ENCODE results near the gene MICALL2. TPM values are rescaled to one million over a fixed set of nuclear protein-coding genes. Genes with fewer than 3 reads are reported as not detected.

MICALL2 gene
- total RNA-seq, 1 donor from 2014 or later = 8.1 TPM

DNA sequence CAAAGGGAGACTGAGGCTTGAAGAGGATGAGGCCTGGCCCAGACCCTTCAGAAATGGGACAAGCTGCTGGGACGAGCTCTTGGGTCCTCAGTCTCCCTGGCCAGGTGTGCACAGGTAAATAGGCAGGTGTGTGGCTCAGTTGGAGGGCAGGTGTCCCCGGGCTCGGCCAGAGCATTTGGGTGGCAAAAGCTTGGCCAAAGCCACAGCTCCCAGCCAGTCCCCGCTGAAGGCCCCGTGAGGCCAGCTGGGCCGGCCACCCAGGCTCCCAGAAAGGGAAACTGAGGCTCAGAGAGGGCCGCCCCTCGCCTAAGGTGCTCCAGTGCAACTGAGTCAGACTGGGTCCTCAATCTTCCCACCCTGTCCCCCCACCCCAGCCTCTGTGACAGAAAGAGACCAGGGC is 37.3 kb downstream of the MICALL2 start:
- DNase-seq (ENCODE audit: low read depth) = no peak
- H3K4me3 ChIP-seq (ENCODE audit: low read depth, low read length) = no peak overlapping the region
- TF ChIP-seq, protein P1, sequence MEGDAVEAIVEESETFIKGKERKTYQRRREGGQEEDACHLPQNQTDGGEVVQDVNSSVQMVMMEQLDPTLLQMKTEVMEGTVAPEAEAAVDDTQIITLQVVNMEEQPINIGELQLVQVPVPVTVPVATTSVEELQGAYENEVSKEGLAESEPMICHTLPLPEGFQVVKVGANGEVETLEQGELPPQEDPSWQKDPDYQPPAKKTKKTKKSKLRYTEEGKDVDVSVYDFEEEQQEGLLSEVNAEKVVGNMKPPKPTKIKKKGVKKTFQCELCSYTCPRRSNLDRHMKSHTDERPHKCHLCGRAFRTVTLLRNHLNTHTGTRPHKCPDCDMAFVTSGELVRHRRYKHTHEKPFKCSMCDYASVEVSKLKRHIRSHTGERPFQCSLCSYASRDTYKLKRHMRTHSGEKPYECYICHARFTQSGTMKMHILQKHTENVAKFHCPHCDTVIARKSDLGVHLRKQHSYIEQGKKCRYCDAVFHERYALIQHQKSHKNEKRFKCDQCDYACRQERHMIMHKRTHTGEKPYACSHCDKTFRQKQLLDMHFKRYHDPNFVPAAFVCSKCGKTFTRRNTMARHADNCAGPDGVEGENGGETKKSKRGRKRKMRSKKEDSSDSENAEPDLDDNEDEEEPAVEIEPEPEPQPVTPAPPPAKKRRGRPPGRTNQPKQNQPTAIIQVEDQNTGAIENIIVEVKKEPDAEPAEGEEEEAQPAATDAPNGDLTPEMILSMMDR (conservative IDR thresholded peaks at IDR 0.05; ENCODE audit: low read depth, low read length) = no peak

DNA sequence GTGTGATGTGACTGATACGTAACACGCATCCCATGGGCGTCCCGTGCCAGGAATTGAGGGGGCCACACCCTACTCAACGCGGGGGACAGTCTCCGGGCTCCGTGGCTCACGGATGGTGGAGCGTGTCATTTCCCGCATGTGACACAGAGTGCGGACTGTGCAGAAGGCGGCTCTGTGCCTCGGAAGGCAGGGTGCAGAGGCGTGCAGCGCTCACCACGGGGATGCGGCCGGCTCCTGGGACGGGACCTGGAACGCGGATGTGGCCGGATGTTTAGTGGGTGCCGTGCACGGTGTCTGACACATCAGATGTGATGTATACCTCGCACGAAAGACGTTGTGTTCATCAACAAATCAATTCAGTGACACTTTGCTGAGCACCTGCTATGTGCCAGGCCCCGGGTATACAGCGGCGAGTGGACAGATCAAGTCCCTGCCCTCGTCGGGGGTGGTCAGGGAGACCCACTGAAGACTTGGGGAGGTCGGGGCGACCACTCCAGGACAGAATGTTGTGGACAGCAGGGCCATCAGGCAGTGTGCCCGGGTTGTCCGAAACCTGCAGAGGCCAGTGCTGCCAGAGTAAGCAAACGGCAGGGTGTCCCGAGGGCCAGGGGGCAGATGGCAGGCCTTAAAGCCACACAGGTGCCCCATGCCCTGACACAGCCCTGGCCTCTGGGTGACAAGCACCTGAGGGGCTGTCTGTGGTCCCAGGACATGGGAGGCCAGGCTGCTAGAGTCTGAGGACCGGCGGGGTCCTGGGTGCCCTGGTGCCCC is 38.1 kb downstream of the MICALL2 start:
- no peak overlapping the region for H3K4me3 ChIP-seq (ENCODE audit: low read depth, low read length)
- no peak for DNase-seq (ENCODE audit: low read depth)
- TF ChIP-seq, protein P1 (conservative IDR thresholded peaks at IDR 0.05; ENCODE audit: low read depth, low read length) = no peak

DNA sequence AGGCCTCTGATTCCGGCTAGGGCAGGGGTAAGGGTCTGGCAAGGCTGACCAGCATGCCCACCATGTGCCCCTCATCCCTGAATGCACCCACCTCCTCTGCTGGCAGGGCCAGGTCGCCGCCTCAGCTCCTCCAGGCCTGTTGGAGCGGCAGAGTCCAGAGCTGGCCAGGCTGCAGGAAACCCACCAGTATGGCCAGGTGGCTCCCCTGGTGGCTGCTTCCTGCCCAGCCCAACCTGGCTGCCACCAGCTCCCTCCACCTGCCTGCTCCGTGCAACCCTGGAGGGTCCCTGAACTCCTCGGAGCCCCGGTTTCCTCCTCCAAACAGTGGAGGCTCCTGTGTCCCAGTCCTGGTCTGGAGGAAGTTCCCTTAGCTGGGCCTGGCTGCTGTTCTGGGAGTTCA is 39.6 kb downstream of the MICALL2 start:
- no peak for DNase-seq (ENCODE audit: low read depth)
- no peak overlapping the region for H3K4me3 ChIP-seq (ENCODE audit: low read depth, low read length)
- TF ChIP-seq, protein P1 (conservative IDR thresholded peaks at IDR 0.05; ENCODE audit: low read depth, low read length) = no peak

DNA sequence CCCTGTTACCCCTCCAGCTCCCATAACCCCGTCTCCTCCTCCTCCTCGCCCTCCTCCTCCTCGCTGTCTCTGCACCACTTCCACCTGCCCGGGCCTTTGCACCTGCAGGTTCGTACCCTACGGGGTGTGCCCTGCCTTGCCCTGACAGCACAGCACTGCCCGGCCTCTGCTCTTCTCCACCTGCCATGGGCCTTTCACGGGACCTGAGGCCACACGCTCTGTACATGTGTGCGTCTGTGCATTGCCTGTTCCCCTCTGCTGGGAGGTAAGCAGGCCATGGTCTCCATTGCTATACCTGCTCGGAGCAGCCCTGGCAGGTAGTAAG is 40.0 kb downstream of the MICALL2 start:
- no peak overlapping the region for H3K4me3 ChIP-seq (ENCODE audit: low read depth, low read length)
- TF ChIP-seq, protein P1 (conservative IDR thresholded peaks at IDR 0.05; ENCODE audit: low read depth, low read length) = no peak
- no peak for DNase-seq (ENCODE audit: low read depth)

DNA sequence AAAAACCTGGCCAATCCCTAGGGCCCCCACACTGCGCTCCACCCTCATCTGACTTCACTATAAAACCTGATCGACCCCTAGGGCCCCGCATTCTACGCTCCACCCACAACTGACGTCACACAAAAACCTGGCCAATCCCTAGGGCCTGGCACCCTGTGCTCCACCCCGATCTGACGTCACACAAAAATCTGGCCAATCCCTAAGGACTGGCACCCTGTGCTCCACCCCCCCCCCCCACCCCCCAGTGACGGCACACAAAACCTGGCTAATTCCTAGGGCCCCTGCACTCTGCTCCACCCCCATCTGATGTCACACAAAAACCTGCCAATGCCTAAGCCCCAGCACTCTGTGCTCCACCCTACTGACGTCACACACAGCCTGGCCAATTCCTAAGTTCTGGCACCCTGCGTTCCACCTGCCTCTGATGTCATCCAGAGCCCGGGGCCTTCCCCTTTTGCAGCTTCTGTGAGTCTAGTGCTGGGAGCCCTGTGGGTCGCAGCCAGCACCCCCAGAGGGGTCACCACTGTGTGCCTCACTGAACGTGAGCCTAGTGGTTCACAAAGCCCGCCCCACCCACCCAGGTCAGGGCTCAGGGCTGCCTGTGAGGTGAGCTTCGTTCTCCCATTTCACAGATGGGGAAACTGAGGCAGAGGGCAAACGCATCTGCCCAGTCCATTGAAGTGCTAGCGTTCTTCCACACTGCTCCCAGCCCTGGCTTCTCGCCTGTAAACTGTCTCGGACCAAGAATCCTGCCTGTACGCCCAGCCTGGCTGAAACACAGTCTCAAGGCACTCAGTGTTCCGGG is 40.6 kb downstream of the MICALL2 start:
- TF ChIP-seq, protein P1 (conservative IDR thresholded peaks at IDR 0.05; ENCODE audit: low read depth, low read length) = no peak
- no peak for DNase-seq (ENCODE audit: low read depth)
- no peak overlapping the region for H3K4me3 ChIP-seq (ENCODE audit: low read depth, low read length)

DNA sequence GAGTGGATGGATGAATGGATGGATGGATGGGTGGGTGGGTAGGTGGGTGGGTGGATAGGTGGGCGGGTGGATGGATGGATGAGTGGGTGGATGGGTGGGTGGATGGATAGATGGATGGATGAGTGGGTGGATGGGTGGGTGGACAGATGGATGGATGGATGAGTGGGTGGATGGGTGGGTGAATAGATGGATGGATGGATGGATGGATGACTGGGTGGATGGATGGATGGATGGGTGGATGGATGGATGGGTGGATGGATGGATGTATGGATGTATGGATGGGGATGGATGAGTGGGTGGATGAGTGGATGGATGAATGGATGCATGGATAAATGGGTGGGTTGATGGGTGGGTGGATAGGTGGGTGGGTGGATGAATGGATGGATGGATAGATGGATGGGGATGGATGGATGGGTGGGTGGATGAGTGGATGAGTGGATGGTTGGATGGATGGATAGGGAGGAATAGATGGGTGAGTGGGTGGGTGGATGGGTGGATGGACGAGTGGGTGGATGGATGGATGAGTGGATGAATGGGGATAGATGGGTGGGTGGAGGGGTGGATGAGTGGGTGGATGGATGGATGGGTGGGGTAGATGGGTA is 43.8 kb downstream of the MICALL2 start:
- TF ChIP-seq, protein P1 (conservative IDR thresholded peaks at IDR 0.05; ENCODE audit: low read depth, low read length) = no peak
- DNase-seq (ENCODE audit: low read depth) = no peak

More for the DNA sequence above, 43.8 kb downstream of the MICALL2 start:
- H3K4me3 ChIP-seq (ENCODE audit: low read depth, low read length) = no peak overlapping the region
